ENCODE measurements around the gene MIPOL1.

DNA sequence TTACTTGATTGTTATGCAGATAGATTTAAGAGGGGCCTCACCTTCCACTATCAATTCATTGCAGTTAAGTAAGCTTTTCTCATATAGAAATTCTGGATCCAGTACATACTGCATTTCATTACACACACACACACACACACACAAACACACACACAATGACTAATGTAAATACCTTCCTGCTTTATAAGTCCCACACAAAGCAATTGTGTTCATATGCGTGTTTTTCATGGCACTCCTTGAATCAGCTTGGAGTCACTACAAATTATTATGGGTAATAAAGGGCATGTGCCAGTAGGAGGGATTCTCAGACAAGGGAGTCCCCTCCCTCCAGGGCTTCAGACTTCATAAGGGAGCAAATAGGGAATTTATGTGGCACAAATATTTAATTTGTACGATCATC, 4.5 kb downstream of the MIPOL1 start:
- TF ChIP-seq, protein P1, sequence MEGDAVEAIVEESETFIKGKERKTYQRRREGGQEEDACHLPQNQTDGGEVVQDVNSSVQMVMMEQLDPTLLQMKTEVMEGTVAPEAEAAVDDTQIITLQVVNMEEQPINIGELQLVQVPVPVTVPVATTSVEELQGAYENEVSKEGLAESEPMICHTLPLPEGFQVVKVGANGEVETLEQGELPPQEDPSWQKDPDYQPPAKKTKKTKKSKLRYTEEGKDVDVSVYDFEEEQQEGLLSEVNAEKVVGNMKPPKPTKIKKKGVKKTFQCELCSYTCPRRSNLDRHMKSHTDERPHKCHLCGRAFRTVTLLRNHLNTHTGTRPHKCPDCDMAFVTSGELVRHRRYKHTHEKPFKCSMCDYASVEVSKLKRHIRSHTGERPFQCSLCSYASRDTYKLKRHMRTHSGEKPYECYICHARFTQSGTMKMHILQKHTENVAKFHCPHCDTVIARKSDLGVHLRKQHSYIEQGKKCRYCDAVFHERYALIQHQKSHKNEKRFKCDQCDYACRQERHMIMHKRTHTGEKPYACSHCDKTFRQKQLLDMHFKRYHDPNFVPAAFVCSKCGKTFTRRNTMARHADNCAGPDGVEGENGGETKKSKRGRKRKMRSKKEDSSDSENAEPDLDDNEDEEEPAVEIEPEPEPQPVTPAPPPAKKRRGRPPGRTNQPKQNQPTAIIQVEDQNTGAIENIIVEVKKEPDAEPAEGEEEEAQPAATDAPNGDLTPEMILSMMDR (conservative IDR thresholded peaks at IDR 0.05; ENCODE audit: low read depth, low read length), result no peak
- TF ChIP-seq CEBPB (IDR thresholded peaks at IDR 0.05; ENCODE audit: low read depth, low read length) (no peak), SMC3 (IDR thresholded peaks at IDR 0.05; ENCODE audit: low read depth, low read length) (no peak), POLR2A (IDR thresholded peaks at IDR 0.05; ENCODE audit: low read depth, low read length) (no peak), RAD21 (IDR thresholded peaks at IDR 0.05; ENCODE audit: low read length) (no peak), BHLHE40 (IDR thresholded peaks at IDR 0.05; ENCODE audit: low read depth, low read length) (no peak), FOS (IDR thresholded peaks at IDR 0.05; ENCODE audit: low read depth, low read length) (no peak), MAFK (IDR thresholded peaks at IDR 0.05; ENCODE audit: low read depth, low read length) (no peak), CHD1 (IDR thresholded peaks at IDR 0.05; ENCODE audit: low read depth, low read length) (no peak)
- TF ChIP-seq, protein P2, sequence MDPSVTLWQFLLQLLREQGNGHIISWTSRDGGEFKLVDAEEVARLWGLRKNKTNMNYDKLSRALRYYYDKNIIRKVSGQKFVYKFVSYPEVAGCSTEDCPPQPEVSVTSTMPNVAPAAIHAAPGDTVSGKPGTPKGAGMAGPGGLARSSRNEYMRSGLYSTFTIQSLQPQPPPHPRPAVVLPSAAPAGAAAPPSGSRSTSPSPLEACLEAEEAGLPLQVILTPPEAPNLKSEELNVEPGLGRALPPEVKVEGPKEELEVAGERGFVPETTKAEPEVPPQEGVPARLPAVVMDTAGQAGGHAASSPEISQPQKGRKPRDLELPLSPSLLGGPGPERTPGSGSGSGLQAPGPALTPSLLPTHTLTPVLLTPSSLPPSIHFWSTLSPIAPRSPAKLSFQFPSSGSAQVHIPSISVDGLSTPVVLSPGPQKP (IDR thresholded peaks at IDR 0.05; ENCODE audit: borderline replicate concordance, low read depth, low read length), result no peak
- TF ChIP-seq, protein P3, sequence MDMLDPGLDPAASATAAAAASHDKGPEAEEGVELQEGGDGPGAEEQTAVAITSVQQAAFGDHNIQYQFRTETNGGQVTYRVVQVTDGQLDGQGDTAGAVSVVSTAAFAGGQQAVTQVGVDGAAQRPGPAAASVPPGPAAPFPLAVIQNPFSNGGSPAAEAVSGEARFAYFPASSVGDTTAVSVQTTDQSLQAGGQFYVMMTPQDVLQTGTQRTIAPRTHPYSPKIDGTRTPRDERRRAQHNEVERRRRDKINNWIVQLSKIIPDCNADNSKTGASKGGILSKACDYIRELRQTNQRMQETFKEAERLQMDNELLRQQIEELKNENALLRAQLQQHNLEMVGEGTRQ (IDR thresholded peaks at IDR 0.05; ENCODE audit: low read depth, low read length), result no peak
